ENCODE data around the gene B3GNT3. TPM values are rescaled to one million over a fixed set of nuclear protein-coding genes. Genes with fewer than 3 reads are reported as not detected.

The B3GNT3 gene
- total and polyA plus RNA-seq, 2 donors (not counting 1 experiment from before 2014, with no cell fraction given): not detected

GRCh38 chr19:17835182-17836006 is 40.5 kb downstream of the B3GNT3 start:
- Histone ChIP-seq H3K4me3 (replicated peaks in 1 of 4; ENCODE audit: control extremely low read depth in 1 of 4, insufficient read depth in 1 of 4, low read depth in 3 of 4, low read length in 4 of 4) (no peak overlapping the region), H4K20me1 (ENCODE audit: control insufficient read depth, extremely low read depth, insufficient read depth, low read length) (no peaks in the 10 kb centered on the region), H3K36me3 (ENCODE audit: control insufficient read depth, insufficient read depth, low read length) (no peaks in the 10 kb centered on the region), H3K4me1 (ENCODE audit: control insufficient read depth, extremely low read depth, insufficient read depth, low read length) (no peaks in the 10 kb centered on the region), H3K9me3 (ENCODE audit: control insufficient read depth, insufficient read depth, low read depth, low read length) (no peaks in the 10 kb centered on the region), H3K27ac (ENCODE audit: insufficient read depth, low read length) (no peak overlapping the region), H3K27me3 (ENCODE audit: control insufficient read depth, insufficient read depth, low read length) (peaks cover 4% of the 10 kb centered on the region), H2AFZ (ENCODE audit: low read length) (no peak overlapping the region), H3K9ac (ENCODE audit: insufficient read depth, low read length) (no peak overlapping the region), H3K79me2 (ENCODE audit: control insufficient read depth, insufficient read depth, low read length) (no peaks in the 10 kb centered on the region), H3K4me2 (ENCODE audit: extremely low read depth, insufficient read depth, low read length) (no peak overlapping the region)
- TF ChIP-seq EZH2 (IDR thresholded peaks at IDR 0.05; ENCODE audit: low read length, missing control alignments) (no peak), CTCF (conservative IDR thresholded peaks at IDR 0.05 in 1 of 2, IDR thresholded peaks at IDR 0.05 in 1 of 2; ENCODE audit: low read depth in 1 of 2, low read length in 2 of 2) (no peak)
- DNase-seq (ENCODE audit: low read depth in 2 of 2): no peak

GRCh38 chr19:17836530-17836929 is 41.6 kb downstream of the B3GNT3 start:
- TF ChIP-seq EZH2 (IDR thresholded peaks at IDR 0.05; ENCODE audit: low read length, missing control alignments): no peak
- no peak for TF ChIP-seq CTCF (conservative IDR thresholded peaks at IDR 0.05 in 1 of 2, IDR thresholded peaks at IDR 0.05 in 1 of 2; ENCODE audit: low read depth in 1 of 2, low read length in 2 of 2)
- no peak overlapping the region for H3K27ac ChIP-seq (ENCODE audit: insufficient read depth, low read length)

GRCh38 chr19:17837972-17838371 is 43.0 kb downstream of the B3GNT3 start:
- no peaks in the 10 kb centered on the region for H3K9me3 ChIP-seq (ENCODE audit: control insufficient read depth, insufficient read depth, low read depth, low read length)
- no peak for TF ChIP-seq CTCF (conservative IDR thresholded peaks at IDR 0.05 in 1 of 2, IDR thresholded peaks at IDR 0.05 in 1 of 2; ENCODE audit: low read depth in 1 of 2, low read length in 2 of 2)
- no peak for TF ChIP-seq EZH2 (IDR thresholded peaks at IDR 0.05; ENCODE audit: low read length, missing control alignments)
- H3K4me1 ChIP-seq (ENCODE audit: control insufficient read depth, extremely low read depth, insufficient read depth, low read length): peaks cover 2% of the 10 kb centered on the region
- no peak overlapping the region for H3K27ac ChIP-seq (ENCODE audit: insufficient read depth, low read length)
- no peak overlapping the region for H3K4me3 ChIP-seq (replicated peaks in 1 of 4; ENCODE audit: control extremely low read depth in 1 of 4, insufficient read depth in 1 of 4, low read depth in 3 of 4, low read length in 4 of 4)
- no peak overlapping the region for H3K9ac ChIP-seq (ENCODE audit: insufficient read depth, low read length)
- no peak for DNase-seq (ENCODE audit: low read depth in 2 of 2)
- H3K4me2 ChIP-seq (ENCODE audit: extremely low read depth, insufficient read depth, low read length): no peak overlapping the region
- no peak overlapping the region for H2AFZ ChIP-seq (ENCODE audit: low read length)
- H3K36me3 ChIP-seq (ENCODE audit: control insufficient read depth, insufficient read depth, low read length): no peaks in the 10 kb centered on the region
- H3K27me3 ChIP-seq (ENCODE audit: control insufficient read depth, insufficient read depth, low read length): no peaks in the 10 kb centered on the region
- no peaks in the 10 kb centered on the region for H4K20me1 ChIP-seq (ENCODE audit: control insufficient read depth, extremely low read depth, insufficient read depth, low read length)
- no peaks in the 10 kb centered on the region for H3K79me2 ChIP-seq (ENCODE audit: control insufficient read depth, insufficient read depth, low read length)

More at GRCh38 chr19:17836530-17836929, 41.6 kb downstream of the B3GNT3 start:
- Histone ChIP-seq H3K79me2 (ENCODE audit: control insufficient read depth, insufficient read depth, low read length) (no peaks in the 10 kb centered on the region), H2AFZ (ENCODE audit: low read length) (no peak overlapping the region), H3K4me3 (replicated peaks in 1 of 4; ENCODE audit: control extremely low read depth in 1 of 4, insufficient read depth in 1 of 4, low read depth in 3 of 4, low read length in 4 of 4) (no peak overlapping the region), H3K27me3 (ENCODE audit: control insufficient read depth, insufficient read depth, low read length) (peaks cover 2% of the 10 kb centered on the region), H3K4me1 (ENCODE audit: control insufficient read depth, extremely low read depth, insufficient read depth, low read length) (peaks cover 2% of the 10 kb centered on the region), H3K9ac (ENCODE audit: insufficient read depth, low read length) (no peak overlapping the region), H3K4me2 (ENCODE audit: extremely low read depth, insufficient read depth, low read length) (no peak overlapping the region), H4K20me1 (ENCODE audit: control insufficient read depth, extremely low read depth, insufficient read depth, low read length) (no peaks in the 10 kb centered on the region), H3K36me3 (ENCODE audit: control insufficient read depth, insufficient read depth, low read length) (no peaks in the 10 kb centered on the region), H3K9me3 (ENCODE audit: control insufficient read depth, insufficient read depth, low read depth, low read length) (no peaks in the 10 kb centered on the region)
- no peak for DNase-seq (ENCODE audit: low read depth in 2 of 2)

All from fibroblast of lung (primary cell).